Measurements from ENCODE around the gene CFAP20. TPM values are rescaled to one million over a fixed set of nuclear protein-coding genes. Genes with fewer than 3 reads are reported as not detected.

CFAP20 gene
- total RNA-seq, 4 donors from 2014 or later: 46.6 to 66.6 (median 58.9) TPM

DNA sequence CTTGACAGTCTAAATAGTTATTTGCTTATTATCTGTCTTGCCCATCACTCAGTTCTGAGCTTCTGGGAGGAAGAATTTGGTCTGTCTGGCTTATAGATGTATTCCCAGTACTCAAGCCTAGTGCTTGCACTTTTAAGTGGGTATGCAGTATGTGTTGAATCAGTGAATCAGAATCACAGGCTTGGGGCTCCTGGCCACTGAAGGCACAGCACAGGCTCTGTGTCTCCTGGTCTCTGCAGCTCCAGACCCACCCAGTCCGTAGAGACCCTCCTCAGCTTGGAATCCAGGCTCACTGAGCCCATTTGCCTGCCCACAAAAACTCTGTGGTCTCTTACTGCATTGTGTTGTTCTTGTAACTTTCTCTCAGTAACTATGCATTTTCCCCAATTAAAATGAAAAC is 19.3 kb upstream of the CFAP20 start:
- H3K4me3 ChIP-seq (ENCODE audit: low read depth, poor library complexity, severe bottlenecking): no peak overlapping the region
- intact Hi-C loops (cut with DNase I; ENCODE audit: low total_unique reads): no loop called here
- TF ChIP-seq POLR2A (IDR thresholded peaks at IDR 0.05): no peak
- TF ChIP-seq, protein P1, sequence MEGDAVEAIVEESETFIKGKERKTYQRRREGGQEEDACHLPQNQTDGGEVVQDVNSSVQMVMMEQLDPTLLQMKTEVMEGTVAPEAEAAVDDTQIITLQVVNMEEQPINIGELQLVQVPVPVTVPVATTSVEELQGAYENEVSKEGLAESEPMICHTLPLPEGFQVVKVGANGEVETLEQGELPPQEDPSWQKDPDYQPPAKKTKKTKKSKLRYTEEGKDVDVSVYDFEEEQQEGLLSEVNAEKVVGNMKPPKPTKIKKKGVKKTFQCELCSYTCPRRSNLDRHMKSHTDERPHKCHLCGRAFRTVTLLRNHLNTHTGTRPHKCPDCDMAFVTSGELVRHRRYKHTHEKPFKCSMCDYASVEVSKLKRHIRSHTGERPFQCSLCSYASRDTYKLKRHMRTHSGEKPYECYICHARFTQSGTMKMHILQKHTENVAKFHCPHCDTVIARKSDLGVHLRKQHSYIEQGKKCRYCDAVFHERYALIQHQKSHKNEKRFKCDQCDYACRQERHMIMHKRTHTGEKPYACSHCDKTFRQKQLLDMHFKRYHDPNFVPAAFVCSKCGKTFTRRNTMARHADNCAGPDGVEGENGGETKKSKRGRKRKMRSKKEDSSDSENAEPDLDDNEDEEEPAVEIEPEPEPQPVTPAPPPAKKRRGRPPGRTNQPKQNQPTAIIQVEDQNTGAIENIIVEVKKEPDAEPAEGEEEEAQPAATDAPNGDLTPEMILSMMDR (IDR thresholded peaks at IDR 0.05): no peak
- 78 to 82% methylated on average over 1 of the region's 1 CpG for WGBS, 2 donors
- DNase-seq (ENCODE audit: low spot score in 2 of 2): no peak

DNA sequence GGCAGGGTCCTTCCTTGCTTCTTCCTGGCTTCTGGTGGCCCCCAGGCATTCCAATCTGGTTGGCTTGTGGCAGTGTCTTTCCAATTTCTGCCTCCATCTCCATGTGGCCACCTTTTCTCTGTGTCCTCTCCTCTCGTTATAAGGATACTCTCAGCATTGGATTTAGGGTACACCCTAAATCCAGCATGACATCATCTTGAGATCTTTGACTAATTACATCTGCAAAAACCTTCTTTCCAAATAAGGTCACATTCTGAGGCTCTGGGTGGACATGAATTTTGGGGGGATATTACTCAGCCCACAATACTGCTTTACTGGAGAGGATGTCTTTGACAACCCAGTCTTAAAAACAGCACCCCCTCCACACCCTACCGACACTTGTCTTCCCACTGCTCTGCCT is 18.9 kb upstream of the CFAP20 start:
- intact Hi-C loops (cut with DNase I; ENCODE audit: low total_unique reads): no loop called here
- WGBS, 2 donors: 93 to 95% methylated on average over 2 of the region's 2 CpGs
- no peak overlapping the region for H3K4me3 ChIP-seq (ENCODE audit: low read depth, poor library complexity, severe bottlenecking)
- no peak for TF ChIP-seq POLR2A (IDR thresholded peaks at IDR 0.05)
- TF ChIP-seq, protein P1 (IDR thresholded peaks at IDR 0.05): no peak
- no peak for DNase-seq (ENCODE audit: low spot score in 2 of 2)

- intact Hi-C loops (cut with DNase I; ENCODE audit: low total_unique reads): no loop called here
- no peak for TF ChIP-seq POLR2A (IDR thresholded peaks at IDR 0.05)
- TF ChIP-seq, protein P1 (IDR thresholded peaks at IDR 0.05): no peak
- H3K4me3 ChIP-seq (ENCODE audit: low read depth, poor library complexity, severe bottlenecking): no peak overlapping the region
Observed at GRCh38 chr16:58138852-58139251, 9.7 kb upstream of the CFAP20 start.

GRCh38 chr16:58137581-58137980 is 8.4 kb upstream of the CFAP20 start:
- no peak for DNase-seq (ENCODE audit: low spot score in 2 of 2)
- H3K4me3 ChIP-seq (ENCODE audit: low read depth, poor library complexity, severe bottlenecking): no peak overlapping the region
- WGBS, 2 donors: 91 to 98% methylated on average over 2 of the region's 2 CpGs
- intact Hi-C loops (cut with DNase I; ENCODE audit: low total_unique reads): no loop called here
- TF ChIP-seq, protein P1 (IDR thresholded peaks at IDR 0.05): no peak
- no peak for TF ChIP-seq POLR2A (IDR thresholded peaks at IDR 0.05)

More at GRCh38 chr16:58138852-58139251, 9.7 kb upstream of the CFAP20 start:
- no peak for DNase-seq (ENCODE audit: low spot score in 2 of 2)

GRCh38 chr16:58128711-58129096 is 477 bp downstream of the CFAP20 start:
- TF ChIP-seq, protein P1 (IDR thresholded peaks at IDR 0.05): no peak
- TF ChIP-seq POLR2A (IDR thresholded peaks at IDR 0.05): no peak
- intact Hi-C loops (cut with DNase I; ENCODE audit: low total_unique reads): loop anchor here (10.0 kb wide), 1 partner anchor 104 kb away; the partner anchor contains the start of gene MMP15
- 0 to 2% methylated on average over 18 to 24 of the region's 25 CpGs for WGBS, 2 donors
- peak in 1 of 2 donors; percentile 87 for DNase-seq (ENCODE audit: low spot score in 2 of 2)
- H3K4me3 ChIP-seq (ENCODE audit: low read depth, poor library complexity, severe bottlenecking): peak overlapping the region; percentile 93

DNA sequence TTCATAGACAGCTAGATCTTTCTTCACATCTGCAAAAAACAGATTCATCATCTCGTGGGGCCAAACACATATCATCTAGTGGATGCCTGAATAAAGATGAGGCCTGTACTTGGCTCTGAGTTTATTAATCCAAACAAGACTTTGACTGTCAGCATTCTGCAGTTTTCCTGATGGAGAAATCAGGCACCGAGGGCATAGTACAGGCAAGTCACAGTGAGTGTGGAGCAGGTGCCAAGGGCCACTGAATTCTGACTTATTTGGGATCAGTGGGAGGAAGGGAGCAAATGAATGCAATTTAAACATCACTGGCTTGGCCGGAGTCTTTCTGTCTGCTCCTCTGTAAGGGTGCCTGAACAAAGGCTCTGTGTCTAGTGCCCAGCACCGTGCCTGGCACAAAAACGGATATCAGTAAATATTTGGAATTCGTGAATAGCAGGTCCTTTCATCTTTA is 975 bp downstream of the CFAP20 start:
- intact Hi-C loops (cut with DNase I; ENCODE audit: low total_unique reads): loop anchor here (10.0 kb wide), 1 partner anchor 103 kb away; the partner anchor contains the start of gene MMP15
- H3K4me3 ChIP-seq (ENCODE audit: low read depth, poor library complexity, severe bottlenecking): peak overlapping the region; percentile 93
- TF ChIP-seq, protein P1 (IDR thresholded peaks at IDR 0.05): no peak
- no peak for TF ChIP-seq POLR2A (IDR thresholded peaks at IDR 0.05)
- DNase-seq (ENCODE audit: low spot score in 2 of 2): no peak
- 1 to 3% methylated on average over 6 of the region's 6 CpGs for WGBS, 2 donors
